8988T (cell line): ENCODE data around the gene CALR3.
A peak's percentile ranks its signal among the peaks of the same experiment; 100 is the strongest.
"Not testable (repeated sequence)": the region's sequence is repeated elsewhere in the genome, so short reads cannot be mapped to it uniquely, and the experiment has no call there.

ENCODE experiments used
- DNase-seq: peaks from one replicate; pipeline ENCODE4 v3.0.0; 2011

CALR3 gene

GRCh38 chr19:16496613-16496983 lies 631 bp upstream of the CALR3 start:
- no peak for DNase-seq

GRCh38 chr19:16486476-16486875 lies 9.5 kb downstream of the CALR3 start:
- DNase-seq: not testable (repeated sequence)

- DNase-seq: no peak
Measured at GRCh38 chr19:16482745-16483144, 13.2 kb downstream of the CALR3 start.

GRCh38 chr19:16477311-16477710 lies 18.7 kb downstream of the CALR3 start:
- no peak for DNase-seq

GRCh38 chr19:16476401-16476800 lies 19.6 kb downstream of the CALR3 start:
- no peak for DNase-seq

GRCh38 chr19:16473875-16474392 lies 22.0 kb downstream of the CALR3 start:
- DNase-seq: no peak

- no peak for DNase-seq
Measured at GRCh38 chr19:16472992-16473391, 23.0 kb downstream of the CALR3 start.

GRCh38 chr19:16472559-16472899 lies 23.4 kb downstream of the CALR3 start:
- DNase-seq: not testable (repeated sequence)

- DNase-seq: peak; percentile 21
Measured at GRCh38 chr19:16470911-16471811, 24.8 kb downstream of the CALR3 start.

- DNase-seq: no peak
Measured at GRCh38 chr19:16470541-16470910, 25.4 kb downstream of the CALR3 start.

GRCh38 chr19:16467581-16467980 lies 28.4 kb downstream of the CALR3 start:
- no peak for DNase-seq

GRCh38 chr19:16466802-16467427 lies 29.1 kb downstream of the CALR3 start:
- not testable (repeated sequence) for DNase-seq

GRCh38 chr19:16465239-16465638 lies 30.7 kb downstream of the CALR3 start:
- no peak for DNase-seq

GRCh38 chr19:16463991-16464575 lies 31.9 kb downstream of the CALR3 start:
- DNase-seq: no peak

- no peak for DNase-seq
Measured at GRCh38 chr19:16463341-16463990, 32.5 kb downstream of the CALR3 start.

- no peak for DNase-seq
Measured at GRCh38 chr19:16462757-16463250, 33.2 kb downstream of the CALR3 start.

GRCh38 chr19:16461630-16462051 lies 34.3 kb downstream of the CALR3 start:
- DNase-seq: no peak

- DNase-seq: no peak
Measured at GRCh38 chr19:16460454-16460853, 35.5 kb downstream of the CALR3 start.

- DNase-seq: no peak
Measured at GRCh38 chr19:16459680-16460079, 36.3 kb downstream of the CALR3 start.

GRCh38 chr19:16458391-16459341 lies 37.3 kb downstream of the CALR3 start:
- DNase-seq: no peak

- no peak for DNase-seq
Measured at GRCh38 chr19:16457954-16458331, 38.0 kb downstream of the CALR3 start.
